Stimulated activated CD8-positive, alpha-beta memory T cell treated with anti-CD3 and anti-CD28 coated beads, Interleukin-4, amount 100 ng/mL, for 1 hour (primary cell): ENCODE data around the gene SLC6A19.

Experiments
- DNase-seq, 2 donors: peaks; one replicate each; pipeline ENCODE4 v3.0.0-alpha.2; 2020; ENCODE audit warnings: low read depth in 2 of 2, low spot score in 1 of 2

Gene SLC6A19

DNA sequence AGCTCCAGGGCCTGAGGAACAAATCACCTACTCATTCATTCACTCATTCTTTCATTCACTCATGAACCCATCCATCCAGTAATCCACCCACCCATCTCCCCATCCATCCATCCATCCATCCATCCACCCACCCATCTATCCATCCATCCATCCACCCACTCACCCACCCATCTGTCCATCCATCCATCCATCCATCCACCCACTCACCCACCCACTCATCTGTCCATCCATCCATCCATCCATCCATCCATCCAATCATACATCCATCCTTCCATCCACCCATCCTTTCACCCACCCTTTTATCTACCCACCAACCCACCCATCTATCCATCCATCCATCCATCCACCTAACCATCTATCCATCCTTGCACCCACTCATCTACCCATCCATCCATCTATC is 35.5 kb upstream of the SLC6A19 start:
- no peak for DNase-seq

DNA sequence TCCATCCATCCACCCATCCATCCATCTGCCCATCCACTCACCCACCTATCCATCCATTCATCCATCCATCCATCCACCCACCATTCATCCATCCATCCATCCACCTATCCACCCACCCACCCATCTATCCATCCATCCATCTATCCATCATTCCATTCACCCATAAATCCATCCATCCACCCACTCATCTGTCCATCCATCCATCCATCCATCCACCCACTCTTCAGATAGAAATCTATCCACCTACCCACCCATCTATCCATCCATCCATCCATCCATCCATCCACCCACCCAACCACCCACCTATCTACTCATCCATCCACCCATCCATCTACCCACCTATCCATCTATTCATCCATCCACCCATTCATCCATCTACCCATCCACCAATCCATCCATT is 35.0 kb upstream of the SLC6A19 start:
- DNase-seq: no peak

DNA sequence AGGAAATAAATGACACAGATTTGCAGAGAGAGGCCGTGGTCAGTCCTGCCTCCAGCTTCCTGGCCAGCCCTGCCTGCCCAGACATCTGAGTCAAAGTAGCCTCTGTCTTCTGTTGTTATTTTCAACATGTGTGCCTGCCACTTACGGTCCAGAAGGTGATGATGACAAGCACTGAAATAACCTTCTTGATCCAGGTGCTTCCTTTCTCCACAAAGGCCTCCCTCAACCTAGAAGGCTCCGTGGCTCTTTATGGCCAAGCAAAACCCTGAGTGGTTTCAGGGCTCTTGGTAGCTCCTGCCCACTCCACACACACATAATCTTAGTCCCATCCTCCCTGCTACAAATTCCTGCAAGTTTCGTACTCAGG is 34.1 kb upstream of the SLC6A19 start:
- DNase-seq: no peak

DNA sequence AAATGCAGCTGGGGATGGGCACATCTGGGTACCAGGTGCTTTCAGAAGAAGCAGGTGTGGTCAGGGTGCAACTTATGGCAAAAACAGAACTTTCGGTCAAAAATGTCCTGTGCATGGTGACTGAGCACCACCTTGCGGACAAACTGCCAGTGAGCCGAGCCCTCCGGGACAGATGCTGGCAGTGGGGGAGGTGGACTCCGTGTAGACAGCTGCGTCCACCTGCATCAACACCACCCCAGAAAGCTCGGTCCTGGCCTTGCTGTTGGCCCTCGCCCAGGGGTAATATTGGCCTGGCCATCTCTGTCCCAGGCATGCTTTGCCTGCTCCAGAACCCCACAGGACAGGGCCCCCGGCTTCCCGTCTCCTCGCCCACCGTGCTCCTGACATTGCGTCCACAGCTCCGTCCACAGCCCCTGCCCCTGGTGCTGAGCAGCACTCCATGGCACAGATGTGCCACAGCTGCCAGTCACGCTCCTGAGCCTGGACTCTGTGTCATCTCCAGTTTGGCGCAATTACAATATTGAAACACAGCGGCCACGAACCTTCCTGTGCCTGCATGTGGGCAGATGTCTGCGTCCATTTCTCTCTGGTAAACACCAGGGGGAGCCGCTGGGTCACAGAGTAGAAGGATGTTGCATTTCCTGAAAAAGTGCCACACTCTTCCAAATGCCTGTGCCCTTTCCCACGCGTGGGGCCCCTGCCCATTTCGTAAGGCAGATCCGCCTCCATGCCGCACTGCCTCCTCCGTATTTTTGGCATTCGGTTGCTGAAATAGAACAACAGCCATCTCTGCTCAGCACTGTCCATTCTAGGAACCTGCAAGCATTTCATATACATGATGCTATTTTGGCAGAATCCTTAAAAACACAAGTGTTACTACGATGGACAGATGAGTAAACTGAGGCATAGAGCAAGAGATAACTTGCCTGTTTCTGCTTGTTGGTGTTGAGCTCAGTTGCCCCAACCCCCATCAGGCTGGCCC is 33.4 kb upstream of the SLC6A19 start:
- DNase-seq: peak; percentile 27 to 43

DNA sequence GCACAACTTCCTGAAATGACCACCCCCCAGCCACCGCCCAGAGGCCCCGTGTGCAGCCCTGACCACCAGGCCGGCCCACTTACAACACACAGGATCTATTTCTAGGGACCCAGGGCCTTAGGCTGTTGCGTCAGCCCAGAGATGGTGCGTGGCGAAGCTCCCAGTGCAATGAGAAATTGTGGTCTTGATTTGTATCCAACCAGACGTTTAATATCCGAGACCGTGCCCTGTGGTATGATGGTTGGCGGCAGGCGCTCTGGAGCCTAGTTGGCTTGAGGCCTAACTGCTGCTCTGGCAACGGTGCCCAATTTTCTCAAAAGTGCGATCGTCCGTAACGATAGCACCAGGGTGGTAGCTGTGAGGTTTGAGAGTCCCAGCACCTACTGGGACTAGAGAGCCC is 32.6 kb upstream of the SLC6A19 start:
- no peak for DNase-seq

DNA sequence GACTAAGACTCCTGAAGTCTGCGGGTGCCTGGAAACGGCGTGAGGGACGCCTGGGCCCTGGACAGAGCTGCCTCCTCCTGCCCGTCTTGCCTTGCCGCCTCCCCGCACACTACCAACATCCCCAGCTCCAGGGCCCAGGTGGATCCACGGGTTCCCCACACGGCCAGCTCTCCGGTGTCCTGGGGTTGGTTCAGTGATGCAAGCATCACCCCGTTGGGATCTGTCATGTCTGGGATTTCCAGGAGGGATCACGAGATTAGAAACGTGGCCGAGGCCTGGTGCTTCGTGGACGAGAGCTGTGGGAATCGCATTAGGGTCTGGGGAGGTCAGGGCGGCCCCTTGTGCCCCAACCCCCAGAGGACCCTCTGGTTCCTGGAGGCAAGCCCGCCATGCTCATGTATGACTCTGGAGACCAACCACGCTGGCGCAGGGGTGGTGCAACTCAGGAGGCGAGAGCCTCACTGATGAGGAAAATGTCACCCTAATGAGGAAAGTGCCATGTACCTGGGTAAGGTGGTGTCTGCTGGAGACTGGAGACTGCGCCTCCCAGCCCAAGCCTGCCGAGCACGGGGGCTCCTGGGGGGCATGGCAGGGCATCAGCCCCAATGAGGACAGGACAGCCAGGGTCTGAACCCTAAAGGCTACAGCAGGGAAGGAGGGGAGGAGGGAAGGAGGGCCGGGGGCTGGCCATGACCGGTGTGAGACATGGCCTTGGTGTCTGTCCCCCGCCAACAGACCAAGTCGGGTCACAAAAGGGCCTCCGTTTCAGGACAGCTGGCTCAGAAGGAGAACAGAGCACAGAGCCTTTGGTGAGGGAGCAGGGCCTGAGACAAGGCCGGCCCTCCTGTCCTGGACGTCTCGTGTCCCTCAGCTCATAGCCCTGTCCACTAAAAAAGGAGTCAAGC is 31.9 kb upstream of the SLC6A19 start:
- no peak for DNase-seq

DNA sequence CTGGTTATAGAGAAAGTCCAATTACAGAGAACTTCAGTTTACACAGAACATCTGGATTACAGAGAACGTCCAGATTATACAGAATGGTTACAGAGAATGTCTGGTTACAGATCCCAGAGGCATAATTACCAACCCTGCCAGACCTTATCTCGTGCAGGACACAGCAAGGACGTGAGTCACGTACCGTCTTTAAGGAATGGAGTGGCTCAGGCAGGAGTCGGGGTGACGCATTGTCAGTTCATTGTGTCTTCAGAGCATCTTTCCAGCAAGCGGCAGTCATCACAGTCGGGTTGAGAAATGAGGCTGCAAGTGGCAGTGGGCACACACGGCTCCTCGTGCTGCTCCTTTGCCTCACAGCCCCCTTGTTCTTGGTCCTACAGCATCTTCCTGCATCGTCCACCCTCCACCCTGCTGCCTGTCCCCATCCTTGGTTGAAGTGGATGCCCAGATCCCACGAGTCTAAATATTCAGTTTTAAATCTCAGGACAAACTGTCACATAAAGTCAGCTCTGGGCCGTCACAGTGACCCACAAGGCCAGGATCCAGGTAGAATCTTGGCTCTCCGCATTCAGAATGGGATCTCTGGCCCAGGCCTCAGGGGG is 30.0 kb upstream of the SLC6A19 start:
- no peak for DNase-seq

DNA sequence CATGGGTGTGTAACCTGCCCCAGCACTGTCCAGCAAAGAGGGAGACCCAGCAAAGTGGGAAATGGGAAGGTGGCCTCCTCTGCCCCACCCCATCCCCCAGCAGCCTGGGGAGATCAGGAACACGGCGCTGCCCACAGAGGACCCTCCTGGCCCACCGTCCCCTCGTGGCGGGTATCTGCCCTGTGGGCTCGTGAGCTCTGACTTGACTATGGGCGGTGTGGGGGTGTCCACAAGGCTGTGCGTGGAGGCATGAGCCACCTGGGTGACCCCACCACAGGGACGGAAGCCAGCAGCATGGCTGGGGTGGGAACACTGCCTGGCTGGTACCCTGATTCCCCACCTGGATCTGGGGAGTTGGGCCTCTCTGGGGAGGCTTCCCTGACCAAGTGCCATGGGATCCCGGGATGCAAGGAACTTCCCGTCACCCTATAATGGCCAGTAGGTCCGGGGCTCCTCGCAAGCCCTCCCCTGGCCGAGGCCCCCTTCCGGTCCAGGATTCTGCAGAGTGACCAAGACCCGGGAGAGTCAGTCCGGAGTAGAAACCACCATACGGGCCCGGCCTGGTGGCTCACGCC is 29.3 kb upstream of the SLC6A19 start:
- DNase-seq: no peak

DNA sequence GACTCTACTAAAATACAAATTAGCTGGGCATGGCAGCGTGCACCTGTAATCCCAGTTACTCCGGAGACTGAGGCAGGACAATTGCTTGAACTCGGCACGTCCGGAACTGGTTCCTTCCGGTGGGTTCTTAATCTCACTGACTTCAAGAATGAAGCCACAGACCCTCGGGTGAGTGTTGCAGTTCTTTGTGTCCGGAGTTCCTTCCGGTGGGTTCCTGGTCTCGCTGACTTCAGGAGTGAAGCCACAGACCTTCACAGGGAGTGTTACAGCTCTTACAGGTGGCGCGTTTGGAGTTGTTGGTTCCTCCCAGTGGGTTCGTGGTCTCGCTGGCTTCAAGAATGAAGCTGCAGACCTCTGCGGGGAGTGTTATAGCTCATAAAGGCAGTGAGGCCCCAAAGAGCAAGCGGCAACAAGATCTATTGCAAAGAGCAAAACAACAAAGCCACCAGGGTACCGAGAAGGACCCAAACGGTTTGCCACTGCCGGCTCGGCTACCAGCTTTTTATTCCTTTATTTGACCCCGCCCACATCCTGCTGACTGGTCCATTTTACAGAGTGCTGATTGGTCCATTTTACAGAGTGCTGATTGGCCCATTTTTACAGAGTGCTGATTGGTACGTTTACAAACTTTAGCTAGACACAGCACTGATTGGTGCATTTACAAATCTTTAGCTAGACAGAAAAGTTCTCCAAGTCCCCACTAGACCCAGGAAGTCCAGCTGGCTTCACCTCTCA is 28.6 kb upstream of the SLC6A19 start:
- no peak for DNase-seq

DNA sequence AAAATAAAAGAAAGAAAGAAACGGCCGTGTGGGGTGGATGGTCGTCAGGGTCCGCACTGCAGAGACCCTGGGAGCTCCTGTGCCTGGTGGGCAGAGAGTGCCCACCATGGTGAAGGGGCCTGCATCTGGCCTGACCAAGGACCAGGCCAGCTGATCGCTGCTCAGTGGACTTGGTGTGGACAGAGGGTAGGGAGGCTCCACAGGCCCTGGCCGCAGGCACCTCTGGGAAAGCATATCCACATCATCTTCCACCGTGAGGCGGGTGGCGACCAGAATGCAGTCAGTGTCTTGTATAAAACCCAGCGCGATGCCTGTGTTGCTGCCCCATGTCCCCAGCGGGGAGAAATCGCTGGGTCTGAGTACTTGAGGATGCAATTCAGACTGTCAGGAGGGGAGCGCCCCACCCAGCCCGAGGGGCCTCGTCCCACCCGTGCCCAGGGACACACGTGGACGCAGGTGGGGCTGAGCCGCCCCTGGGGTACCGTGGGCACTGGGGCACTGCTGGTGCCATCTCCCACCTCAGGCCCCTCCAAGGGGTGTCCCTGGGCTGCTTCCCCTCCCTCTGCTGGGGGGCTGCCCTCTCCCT is 27.8 kb upstream of the SLC6A19 start:
- DNase-seq: no peak

DNA sequence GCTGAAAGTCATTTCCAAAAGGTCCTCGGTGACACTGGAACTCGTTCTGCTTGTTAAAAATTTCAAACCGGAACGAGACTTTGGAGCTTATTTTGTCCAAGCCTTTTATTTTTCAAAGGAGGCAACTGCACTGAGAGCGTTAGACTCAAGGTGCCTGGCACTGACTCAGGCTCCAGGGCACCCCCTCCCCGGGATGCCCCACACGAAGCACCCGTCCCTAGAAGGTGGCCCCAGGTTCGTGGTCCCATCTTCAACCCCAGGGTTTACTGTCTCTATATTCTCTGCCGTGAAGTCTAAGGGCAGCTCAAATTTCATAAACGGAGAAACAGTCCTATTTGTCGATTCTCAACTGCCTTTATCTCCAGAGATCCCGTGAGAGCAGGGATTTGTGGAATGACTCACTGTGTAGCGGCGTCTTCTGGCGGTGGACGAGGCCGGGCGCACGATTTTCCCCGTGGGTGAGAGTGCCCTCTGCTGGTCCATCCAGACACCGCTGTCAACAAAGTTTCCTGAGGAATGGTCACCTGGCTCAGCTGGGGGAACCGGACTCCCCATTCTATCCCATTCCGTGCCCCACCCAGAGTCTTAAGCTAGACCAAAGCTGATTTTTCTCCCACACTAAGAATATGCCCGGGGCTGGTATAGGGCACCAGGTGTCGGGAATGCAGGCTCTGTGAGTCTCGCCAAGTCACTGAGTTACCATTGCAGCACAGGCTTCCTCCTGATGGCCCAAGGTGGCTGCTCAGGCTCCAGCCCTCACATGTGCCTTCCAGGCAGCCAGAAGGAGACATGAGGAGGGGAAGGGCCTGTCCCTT is 27.1 kb upstream of the SLC6A19 start:
- DNase-seq: no peak

DNA sequence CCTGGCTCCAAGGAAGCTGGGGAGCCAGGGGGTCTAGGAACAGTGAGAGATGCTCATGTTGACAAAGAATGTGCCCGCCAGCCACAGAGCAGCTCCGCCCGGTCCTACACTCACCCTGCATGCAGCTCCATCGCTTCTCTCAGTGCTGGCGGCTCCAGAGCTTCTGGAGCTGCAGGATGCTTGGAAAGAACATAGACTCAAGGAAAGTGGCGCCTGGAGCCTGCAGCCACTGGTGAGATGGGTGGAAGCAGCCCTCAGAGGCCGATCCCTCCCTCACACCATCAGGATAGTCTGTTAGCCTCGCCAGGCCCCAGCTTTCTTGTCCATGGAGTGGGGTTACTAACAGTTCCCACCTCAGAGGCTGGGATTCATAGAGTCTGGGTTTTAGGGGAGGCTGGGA is 26.4 kb upstream of the SLC6A19 start:
- DNase-seq: no peak

DNA sequence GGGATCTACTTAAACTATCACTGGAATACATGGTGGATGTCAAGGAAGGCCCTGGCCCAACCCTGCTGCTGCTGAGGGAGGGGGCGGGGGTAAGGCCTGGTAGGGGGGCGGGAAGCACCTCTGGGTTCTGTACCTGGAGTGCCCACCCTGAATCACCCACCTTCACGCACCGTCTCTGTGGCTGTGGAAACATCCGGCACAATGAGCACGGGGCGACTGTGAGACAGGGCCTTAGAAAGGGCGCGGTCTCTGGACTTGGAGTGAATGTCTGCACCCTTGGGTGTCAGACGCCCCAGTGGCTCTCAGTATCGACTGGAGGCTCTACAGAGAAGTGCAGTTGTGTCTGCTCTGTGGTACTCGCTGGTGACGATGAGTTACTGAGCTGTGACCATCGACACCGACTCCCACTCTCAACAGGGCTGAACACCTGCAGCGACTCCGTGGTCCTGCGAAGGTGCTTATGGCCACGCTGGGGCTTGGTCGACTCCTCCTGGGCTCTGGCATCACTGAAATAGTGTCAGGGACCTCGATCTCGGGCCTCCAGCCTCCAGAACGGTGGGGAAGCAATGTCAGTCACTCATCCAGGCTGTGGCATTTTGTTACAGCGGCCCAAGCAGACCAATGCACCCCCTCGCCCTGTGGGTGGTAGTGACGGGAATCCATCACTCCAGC is 25.5 kb upstream of the SLC6A19 start:
- DNase-seq: no peak

DNA sequence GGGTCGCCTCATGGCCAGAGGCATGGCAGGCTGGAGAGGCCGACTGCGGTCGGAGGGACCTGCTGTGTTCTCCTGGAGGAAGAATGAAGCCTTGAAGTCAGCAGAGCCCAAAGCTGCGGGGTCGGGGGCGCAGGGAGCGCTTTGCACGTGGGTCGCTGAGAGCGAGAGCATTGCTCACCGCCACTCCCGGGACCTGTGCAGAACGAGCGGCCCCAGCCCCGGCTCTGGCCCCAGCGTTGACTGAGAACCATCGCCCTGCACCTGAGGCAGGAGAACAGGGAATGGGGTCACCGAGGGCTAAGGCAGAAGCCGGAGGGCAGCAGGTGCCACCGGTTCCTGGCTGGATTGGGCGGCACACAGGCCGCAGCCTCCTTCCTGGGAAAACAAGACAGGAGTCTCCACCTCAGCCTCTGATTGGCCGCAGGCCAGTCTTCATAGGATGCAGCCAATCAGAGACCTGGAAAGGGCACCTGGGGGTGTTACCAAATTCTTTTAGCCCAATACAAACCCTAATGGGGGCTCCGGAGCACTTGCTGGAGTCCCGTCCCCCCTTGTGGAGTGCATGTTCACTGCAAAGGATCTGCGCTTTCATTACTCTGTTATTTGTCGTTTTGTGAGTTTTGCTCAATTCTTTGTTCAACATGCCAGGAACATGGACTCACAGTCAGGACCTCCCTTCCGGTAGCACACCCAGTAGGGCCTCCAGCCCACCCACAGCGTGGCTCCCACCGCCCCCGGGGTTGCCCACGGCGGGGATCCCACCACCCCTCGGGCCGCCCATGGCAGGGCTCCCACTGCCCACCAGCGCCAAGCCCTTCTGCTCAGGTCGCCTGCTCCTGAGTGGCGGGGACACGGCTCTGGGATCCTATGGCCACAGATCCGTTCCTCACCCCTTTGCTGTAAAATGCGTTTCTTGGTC is 24.7 kb upstream of the SLC6A19 start:
- DNase-seq: no peak

DNA sequence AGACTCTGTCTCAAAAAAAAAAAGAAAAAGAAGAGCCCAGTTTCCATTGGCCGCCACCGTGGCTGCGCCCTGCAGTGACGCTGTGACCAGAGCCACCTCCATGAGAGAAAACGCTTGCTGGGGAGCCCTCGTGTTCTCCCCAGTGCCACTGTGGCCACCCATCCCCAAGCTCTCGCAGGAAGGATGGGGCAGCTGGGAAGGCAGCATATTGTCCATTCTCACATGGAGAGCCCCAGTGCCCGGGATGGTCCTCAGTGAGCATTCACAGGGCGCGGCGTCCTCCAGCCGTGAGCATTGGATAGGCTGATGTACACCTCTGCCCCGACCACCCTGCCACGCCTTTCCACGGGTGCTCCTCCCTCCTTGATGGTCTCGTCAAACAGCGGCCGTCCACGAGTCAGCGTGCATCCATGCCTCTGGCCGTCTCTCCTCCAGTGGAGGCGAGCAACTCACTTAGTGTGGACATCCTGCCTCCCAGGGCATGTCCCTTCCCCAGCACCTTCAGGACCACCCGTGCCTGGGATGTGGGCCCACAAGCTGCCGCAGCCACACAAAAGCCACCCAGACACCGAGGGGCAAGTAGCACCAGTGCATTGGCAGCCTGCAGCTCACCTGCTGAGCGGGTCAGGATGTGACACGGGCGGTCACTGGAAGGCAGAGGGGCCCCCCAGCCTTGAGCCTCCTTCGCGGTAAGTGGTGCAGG is 23.4 kb upstream of the SLC6A19 start:
- DNase-seq: no peak

DNA sequence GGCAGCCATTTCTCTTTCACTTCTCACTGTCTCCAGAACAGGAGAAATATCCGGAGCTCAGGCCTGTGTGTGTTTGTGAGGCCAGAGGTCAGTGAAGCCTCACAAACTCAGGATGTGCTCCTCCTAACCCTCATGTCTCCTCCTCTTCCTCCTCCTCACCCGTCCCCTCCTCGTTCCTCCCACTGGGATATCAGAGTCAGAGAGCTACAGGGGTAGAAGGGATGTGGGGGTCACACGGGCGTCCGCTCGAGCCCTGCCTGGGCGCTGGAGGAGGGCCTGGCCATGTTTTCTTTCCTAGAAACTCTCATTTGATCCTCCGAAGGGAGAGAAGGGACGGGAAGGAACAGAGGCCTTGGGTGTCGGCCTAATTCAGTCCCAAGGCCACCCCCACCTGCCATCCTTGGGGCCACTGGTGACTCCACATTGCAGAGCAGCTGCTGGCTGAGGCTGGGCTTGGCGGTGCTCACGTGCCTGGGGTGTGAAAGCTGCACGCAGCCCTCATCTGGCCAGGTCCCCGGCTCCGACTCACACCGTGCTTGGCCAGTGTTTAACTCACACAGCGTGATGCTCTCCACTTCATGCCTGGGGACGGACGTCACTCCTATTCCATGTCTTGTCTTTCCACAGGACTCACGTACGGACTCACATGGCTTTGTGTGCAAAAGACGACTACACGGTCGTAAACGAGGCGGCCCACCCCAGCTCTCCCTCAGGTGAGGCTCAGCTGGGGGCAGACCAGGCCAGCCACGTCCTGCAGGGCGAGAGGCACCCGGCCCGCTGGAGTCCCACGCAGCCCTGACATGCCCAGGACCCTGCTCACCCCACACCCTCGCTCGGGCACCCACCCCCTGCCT is 22.6 kb upstream of the SLC6A19 start:
- DNase-seq: no peak
